Rectal smooth muscle tissue (tissue), 1 donor: Measurements from ENCODE around the gene LCLAT1.

ENCODE experiments used
- H3K27ac ChIP-seq: one replicate; pipeline ENCODE4 v1.7.0; 2013; ENCODE audit warnings: low read depth, low read length, inconsistent platforms
- H3K27me3 ChIP-seq: one replicate; pipeline ENCODE4 v1.7.0; 2013; ENCODE audit warnings: low read length; ENCODE audit not compliant: control insufficient read depth, insufficient read depth
- H3K36me3 ChIP-seq: one replicate; pipeline ENCODE4 v1.7.0; 2013; ENCODE audit warnings: low read length; ENCODE audit not compliant: control insufficient read depth, insufficient read depth
- H3K4me1 ChIP-seq: one replicate; pipeline ENCODE4 v1.7.0; 2013; ENCODE audit warnings: low read length; ENCODE audit not compliant: control insufficient read depth, insufficient read depth
- H3K4me3 ChIP-seq: one replicate; pipeline ENCODE4 v1.7.0; 2013; ENCODE audit warnings: low read length
- H3K9ac ChIP-seq: one replicate; pipeline ENCODE4 v1.7.0; 2013; ENCODE audit warnings: low read length

The LCLAT1 gene

DNA sequence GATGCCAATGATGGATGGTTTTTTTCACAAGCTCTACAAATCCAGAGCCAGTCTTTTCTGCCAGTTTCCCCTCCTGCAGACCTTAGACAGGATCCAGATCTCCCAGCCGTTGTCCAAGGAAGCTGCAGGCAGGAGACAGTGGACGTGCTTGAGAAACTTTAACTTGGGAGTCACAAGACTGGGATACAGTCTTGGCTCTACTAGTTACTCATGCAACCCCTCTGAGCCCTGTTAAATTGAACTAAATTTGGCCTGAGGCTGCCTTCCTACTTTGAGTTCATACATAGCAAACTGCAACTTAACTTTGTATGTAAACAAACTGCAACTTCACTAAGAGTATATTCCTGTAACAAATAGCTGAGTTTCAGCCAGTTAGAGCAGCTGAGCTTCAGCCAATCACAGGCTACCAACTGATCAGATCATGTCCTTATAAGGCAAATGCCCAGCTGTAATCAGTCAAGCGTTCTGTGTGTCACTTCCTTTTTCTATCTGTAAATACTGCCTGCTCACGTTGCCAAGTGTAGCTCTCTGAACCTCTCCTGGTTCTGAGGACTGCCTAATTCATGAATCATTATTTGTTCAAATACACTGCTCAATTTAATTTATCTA is 219.3 kb downstream of the LCLAT1 start:
- Histone ChIP-seq H3K27ac (peak overlapping the region; percentile 51), H3K4me3 (no peak overlapping the region), H3K27me3 (no peaks in the 10 kb centered on the region), H3K9ac (no peak overlapping the region), H3K36me3 (no peaks in the 10 kb centered on the region), H3K4me1 (peaks cover 4% of the 10 kb centered on the region)

DNA sequence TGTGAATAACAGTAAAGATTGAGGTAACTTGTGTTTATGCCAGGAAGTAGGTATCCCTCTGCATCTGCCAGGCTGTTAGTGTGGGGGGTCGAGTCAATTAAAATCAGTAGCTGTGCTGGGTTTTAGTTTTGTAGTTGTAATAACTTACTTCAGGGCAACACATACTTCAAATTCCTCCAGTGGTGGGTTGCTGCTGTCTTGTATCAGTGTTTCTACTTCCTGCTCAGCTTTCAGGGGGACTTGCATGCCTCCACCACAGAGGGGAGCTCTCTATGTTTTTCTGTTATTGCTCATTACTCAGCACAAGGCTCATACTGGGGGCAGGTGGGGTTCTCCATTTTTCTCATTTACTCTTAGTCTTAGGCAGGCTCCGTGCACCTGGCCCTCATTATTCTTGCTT is 223.4 kb downstream of the LCLAT1 start:
- no peak overlapping the region for H3K9ac ChIP-seq
- H3K36me3 ChIP-seq: no peaks in the 10 kb centered on the region
- H3K27me3 ChIP-seq: no peaks in the 10 kb centered on the region
- H3K4me3 ChIP-seq: no peak overlapping the region
- H3K4me1 ChIP-seq: peaks cover 4% of the 10 kb centered on the region
- H3K27ac ChIP-seq: no peak overlapping the region

DNA sequence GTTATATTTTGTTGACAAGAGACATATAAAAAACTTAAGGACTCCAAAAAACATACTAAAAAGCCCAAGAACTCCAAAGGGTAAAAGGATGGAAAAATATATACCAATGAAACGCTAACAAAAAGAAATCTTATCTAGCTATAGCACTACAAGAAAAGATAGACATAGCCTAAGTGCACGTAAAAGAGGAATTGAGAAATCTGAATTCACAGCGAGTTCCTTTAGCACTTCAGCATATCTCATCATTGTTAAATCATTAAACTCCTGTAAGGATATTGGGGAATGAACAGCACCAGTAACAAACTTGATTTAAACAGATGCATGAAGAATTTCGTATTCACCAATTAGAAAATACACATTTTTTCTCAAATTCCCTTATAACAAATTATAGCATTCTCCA is 226.1 kb downstream of the LCLAT1 start:
- Histone ChIP-seq H3K36me3 (no peaks in the 10 kb centered on the region), H3K4me3 (no peak overlapping the region), H3K27me3 (no peaks in the 10 kb centered on the region), H3K27ac (no peak overlapping the region), H3K4me1 (no peaks in the 10 kb centered on the region), H3K9ac (no peak overlapping the region)

DNA sequence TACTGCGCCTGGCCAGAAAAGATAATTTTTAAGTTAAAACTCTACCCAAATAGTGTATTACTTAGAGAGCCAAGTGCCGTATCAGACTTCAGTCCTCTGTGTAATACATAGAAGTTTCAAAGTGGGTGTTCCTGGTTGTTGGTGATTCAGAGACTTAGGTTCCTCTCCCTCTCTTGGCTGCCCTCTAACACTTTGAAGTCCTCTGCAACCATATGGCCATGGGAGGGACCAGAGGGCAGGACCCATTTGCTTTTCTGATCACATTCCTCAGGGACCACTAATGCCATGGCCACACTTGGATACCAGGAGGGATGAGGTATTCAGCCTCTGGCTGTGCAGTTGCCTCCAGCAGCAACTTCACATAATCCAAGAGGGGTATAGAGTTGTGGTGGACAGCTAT is 228.7 kb downstream of the LCLAT1 start:
- H3K9ac ChIP-seq: no peak overlapping the region
- no peak overlapping the region for H3K4me3 ChIP-seq
- H3K27me3 ChIP-seq: peaks cover 2% of the 10 kb centered on the region
- H3K27ac ChIP-seq: no peak overlapping the region
- H3K36me3 ChIP-seq: no peaks in the 10 kb centered on the region
- H3K4me1 ChIP-seq: no peaks in the 10 kb centered on the region

DNA sequence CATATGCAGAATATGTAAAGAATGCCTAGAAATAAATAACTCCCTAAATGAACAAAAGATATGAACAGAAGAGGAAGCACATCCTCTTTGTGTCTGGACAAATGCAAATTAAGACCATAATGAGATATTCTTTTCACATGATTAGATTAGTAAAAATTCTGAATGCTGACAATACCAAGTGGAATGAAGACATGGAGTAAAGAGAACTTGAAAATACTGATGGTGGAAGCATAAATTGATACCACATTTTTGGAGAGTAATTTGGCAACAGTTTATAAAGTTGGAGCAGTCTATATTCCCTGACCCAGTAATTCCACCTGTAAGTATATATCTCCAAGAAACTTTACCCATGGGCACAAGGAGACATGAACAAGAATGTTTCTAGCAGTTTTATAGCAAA is 230.2 kb downstream of the LCLAT1 start:
- H3K27me3 ChIP-seq: peaks cover 2% of the 10 kb centered on the region
- H3K9ac ChIP-seq: no peak overlapping the region
- H3K27ac ChIP-seq: no peak overlapping the region
- no peaks in the 10 kb centered on the region for H3K36me3 ChIP-seq
- H3K4me3 ChIP-seq: no peak overlapping the region
- H3K4me1 ChIP-seq: no peaks in the 10 kb centered on the region

DNA sequence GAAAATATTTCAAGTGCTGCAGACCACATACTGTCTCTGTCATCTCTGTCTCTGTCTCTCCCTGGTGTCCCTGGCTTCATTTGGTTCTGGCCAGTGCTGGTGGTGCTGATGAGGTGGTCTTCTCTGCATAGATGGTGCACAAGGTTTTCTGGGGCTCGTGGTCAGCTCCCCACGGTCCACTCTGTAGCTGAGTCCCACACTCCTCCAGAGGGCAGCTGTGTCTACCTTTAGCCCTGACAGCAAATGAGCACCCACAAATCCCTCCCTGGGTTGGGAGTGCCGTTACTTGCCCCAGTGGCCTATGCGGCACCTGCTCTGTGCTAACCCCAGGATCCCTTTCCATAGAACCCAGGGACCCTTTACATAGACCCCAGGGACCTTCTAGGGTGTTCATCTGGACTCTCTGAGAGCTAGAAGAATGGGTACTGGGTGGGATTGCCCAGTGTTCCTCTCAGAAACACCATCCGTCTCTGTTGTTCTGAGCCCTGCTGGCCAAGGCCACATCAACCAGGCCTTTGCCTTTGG is 230.9 kb downstream of the LCLAT1 start:
- no peak overlapping the region for H3K27ac ChIP-seq
- H3K9ac ChIP-seq: no peak overlapping the region
- H3K4me1 ChIP-seq: no peaks in the 10 kb centered on the region
- H3K4me3 ChIP-seq: no peak overlapping the region
- no peaks in the 10 kb centered on the region for H3K36me3 ChIP-seq
- H3K27me3 ChIP-seq: peaks cover 2% of the 10 kb centered on the region

DNA sequence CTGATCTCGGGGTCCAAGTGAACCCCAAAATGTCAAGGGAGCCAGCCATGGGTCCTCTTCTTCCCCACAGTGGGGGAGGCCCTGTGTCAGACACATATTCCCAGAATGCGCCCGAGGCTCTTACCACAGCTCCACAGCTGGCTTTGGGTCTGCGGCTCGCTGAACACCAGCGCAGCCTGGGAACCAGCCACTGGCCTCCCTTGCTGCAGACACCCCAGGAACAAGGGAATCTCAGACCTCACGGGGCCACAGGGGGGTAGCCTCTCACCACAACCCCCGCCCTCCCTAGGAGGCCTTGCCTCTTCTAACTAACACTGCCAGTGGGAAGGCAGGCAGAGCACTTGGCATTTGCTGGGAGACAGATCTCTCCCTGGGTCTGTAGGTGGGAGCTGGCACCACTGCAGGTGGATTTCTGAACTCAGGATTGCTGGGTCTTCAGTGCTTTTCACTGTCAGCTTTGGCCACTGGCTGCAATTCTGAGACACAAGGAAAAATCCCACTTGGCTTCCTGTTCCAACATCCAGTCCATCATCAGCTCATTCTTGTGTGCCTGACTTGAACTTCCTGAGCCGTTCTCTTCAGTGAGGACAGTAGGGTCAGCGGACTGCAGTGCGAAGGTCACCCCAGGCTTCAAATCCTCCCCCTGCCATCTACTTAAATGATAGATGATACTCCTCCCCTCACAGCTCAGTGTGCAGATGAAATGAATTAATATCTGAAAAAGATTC is 231.5 kb downstream of the LCLAT1 start:
- H3K36me3 ChIP-seq: no peaks in the 10 kb centered on the region
- H3K4me3 ChIP-seq: no peak overlapping the region
- no peak overlapping the region for H3K27ac ChIP-seq
- no peaks in the 10 kb centered on the region for H3K4me1 ChIP-seq
- H3K9ac ChIP-seq: no peak overlapping the region
- H3K27me3 ChIP-seq: peaks cover 2% of the 10 kb centered on the region

DNA sequence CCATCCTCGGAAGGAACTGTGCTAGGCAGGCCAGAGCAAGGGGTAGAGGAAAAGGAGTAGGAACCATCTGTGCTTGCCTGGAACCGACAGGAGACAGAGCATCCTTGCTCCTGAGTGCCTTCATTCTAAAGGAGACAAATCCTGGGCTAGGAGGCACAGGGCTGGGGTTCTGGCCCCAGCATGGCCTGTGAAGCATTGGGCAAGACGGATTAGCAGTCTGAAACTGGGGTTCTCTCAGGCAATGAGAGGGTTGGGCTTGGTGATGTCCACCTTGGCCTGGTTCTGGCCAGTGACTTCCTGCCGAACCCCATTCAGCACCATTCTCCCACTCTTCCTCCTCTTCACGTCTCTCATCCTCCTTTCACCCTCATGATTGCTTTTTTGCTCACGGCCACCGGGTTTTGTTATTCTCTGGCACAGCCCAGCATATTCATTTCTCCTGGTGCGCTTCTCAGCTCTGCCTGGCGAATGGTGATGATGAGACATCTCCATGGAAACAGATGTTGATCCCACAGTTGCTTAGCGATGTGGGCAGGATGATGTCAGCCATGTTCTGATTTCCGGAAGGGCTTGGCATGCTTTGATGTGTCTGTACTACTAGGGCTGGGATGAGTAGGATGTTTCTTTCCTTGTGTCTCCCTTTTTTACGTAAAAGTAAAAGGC is 232.5 kb downstream of the LCLAT1 start:
- Histone ChIP-seq H3K27ac (no peak overlapping the region), H3K9ac (no peak overlapping the region), H3K4me1 (no peaks in the 10 kb centered on the region), H3K4me3 (no peak overlapping the region), H3K27me3 (peaks cover 2% of the 10 kb centered on the region), H3K36me3 (no peaks in the 10 kb centered on the region)

DNA sequence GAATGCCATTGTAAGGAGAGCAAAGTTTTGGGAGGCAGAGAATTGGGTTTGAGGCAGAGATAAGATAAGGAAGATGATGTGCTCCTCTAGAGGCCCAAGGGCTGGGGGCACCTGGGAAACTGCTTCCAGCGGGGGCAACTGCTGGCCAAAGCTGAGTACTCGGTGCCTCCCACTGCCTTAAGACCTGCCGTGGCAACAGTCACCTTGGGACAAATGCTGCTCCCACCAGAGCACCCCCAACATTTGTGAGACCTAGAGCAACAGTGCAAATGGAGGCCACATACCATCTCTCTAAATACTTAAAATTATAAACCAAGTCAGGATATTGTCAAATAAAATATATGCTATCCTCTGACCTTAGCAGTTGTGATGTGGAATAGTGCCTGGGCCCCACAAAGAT is 233.1 kb downstream of the LCLAT1 start:
- H3K4me1 ChIP-seq: no peaks in the 10 kb centered on the region
- no peak overlapping the region for H3K4me3 ChIP-seq
- no peak overlapping the region for H3K27ac ChIP-seq
- no peak overlapping the region for H3K9ac ChIP-seq
- H3K27me3 ChIP-seq: peaks cover 2% of the 10 kb centered on the region
- no peaks in the 10 kb centered on the region for H3K36me3 ChIP-seq

DNA sequence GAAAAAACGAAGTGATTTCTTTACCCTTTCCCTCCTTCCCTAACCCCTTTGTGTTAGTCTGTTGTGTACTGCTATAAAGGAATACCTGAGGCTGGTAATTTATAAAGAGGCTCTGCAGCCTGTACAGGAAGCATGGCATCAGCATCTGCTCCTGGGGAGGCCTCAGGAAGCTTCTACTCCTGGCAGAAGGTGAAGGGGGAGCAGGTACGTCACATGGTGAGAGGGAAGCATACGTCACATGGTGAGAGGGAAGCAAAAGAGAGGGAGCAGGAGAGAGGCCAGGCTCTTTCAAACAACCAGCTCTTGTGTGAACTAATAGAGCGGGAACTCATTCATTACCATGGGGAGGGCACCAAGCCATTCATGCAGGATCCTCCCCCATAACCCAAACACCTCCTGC is 234.0 kb downstream of the LCLAT1 start:
- Histone ChIP-seq H3K4me3 (no peak overlapping the region), H3K36me3 (no peaks in the 10 kb centered on the region), H3K27ac (no peak overlapping the region), H3K4me1 (no peaks in the 10 kb centered on the region), H3K9ac (no peak overlapping the region), H3K27me3 (peaks cover 2% of the 10 kb centered on the region)

DNA sequence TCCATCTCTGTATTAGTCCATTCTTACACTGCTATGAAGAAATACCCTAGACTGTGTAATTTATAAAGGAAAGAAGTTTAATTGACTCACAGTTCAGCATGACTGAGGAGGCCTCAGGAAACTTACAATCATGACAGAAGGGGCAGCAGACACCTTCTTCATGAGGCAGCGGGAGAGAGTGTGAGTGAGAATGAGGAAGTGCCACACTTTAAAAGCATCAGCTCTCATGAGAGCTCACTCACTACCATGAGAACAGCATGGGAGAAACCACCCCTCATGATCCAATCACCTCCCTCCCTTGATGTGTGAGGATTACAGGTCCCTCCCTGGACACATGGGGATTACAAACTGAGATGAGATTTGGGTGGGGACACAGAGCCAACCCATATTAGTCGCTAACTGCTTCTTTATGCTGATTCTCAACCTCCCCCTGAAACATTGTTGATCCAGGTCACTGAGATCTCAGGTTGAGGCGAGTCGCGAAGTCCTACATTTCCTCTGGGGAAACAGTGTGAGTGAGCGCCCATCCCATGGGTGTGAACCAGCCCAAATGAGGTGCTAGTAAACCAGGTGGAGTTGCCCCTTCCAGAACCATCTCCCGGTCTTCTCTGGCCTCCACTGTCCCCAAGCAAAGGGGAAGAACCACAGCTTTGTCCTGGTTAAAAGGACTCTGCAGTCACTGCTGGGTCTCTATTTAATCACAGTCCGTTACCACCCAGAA is 236.3 kb downstream of the LCLAT1 start:
- Histone ChIP-seq H3K4me3 (no peak overlapping the region), H3K36me3 (no peaks in the 10 kb centered on the region), H3K27ac (no peak overlapping the region), H3K4me1 (no peaks in the 10 kb centered on the region), H3K27me3 (peaks cover 2% of the 10 kb centered on the region), H3K9ac (no peak overlapping the region)

DNA sequence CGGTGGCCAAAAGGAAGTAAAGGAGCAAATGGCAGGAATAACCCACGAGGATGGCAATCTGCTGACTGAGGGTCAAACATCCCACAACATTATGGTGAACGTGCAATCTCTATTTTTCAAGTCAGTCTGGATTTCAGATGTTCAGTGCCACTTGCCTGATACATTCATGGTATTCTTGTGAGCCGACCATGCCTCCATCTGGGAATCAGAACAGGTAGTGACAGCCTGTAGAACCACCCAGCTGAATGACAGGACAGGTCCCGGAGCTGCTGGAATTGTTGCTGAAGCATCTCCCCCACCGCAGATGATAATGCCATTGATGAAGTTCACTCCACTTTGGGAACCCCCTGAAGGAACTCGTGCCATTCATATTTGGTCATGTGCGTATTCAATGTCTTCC is 237.0 kb downstream of the LCLAT1 start:
- no peaks in the 10 kb centered on the region for H3K36me3 ChIP-seq
- peaks cover 2% of the 10 kb centered on the region for H3K27me3 ChIP-seq
- no peak overlapping the region for H3K9ac ChIP-seq
- H3K27ac ChIP-seq: no peak overlapping the region
- H3K4me3 ChIP-seq: no peak overlapping the region
- H3K4me1 ChIP-seq: peaks cover 5% of the 10 kb centered on the region
